Measurements from ENCODE around the gene C11orf98.

DNA sequence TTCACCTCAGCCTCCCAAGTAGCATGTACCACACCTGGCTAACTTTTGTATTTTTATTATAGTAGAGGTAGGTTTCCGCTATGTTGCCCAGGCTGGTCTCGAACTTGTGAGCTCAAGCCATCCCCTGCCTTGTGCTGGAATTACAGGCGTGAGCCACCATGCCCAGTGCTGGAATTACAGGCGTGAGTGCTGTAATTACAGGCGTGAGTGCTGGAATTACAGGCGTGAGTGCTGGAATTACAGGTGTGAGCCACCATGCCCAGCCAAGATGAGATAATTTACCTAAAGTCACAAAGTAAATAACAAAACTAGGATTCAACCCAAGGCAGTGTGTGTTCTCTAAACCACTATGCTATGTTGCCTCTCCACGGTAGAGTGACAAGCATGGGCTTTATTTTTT lies 17.5 kb upstream of the C11orf98 start:
- TF ChIP-seq POLR2A (IDR thresholded peaks at IDR 0.05; ENCODE audit: low read depth, low read length) (no peak), POLR2AphosphoS5 (IDR thresholded peaks at IDR 0.05; ENCODE audit: low read depth, low read length) (no peak), TAF1 (IDR thresholded peaks at IDR 0.05; ENCODE audit: borderline replicate concordance, low read depth, low read length) (no peak)
